Measurements from ENCODE around the gene PEX3. TPM values are rescaled to one million over a fixed set of nuclear protein-coding genes. Genes with fewer than 3 reads are reported as not detected.
A peak's percentile ranks its signal among the peaks of the same experiment; 100 is the strongest.

Gene PEX3
- total RNA-seq, 1 donor from 2014 or later: 15.1 TPM

- Mint-ChIP-seq H3K36me3 (ENCODE audit: insufficient read depth) (peaks cover 2% of the 10 kb centered on the region), H3K27me3 (peaks cover 19% of the 10 kb centered on the region), H3K27ac (peak overlapping the region; percentile 33), H3K4me1 (ENCODE audit: low read depth) (peaks cover 15% of the 10 kb centered on the region), H3K4me3 (ENCODE audit: low read depth) (peak overlapping the region; percentile 2), H3K9me3 (ENCODE audit: low read depth) (no peaks in the 10 kb centered on the region)
- peak; percentile 40 for TF ChIP-seq CTCF (IDR thresholded peaks at IDR 0.05; ENCODE audit: unreplicated experiment)
- no peak for DNase-seq (ENCODE audit: low spot score, unreplicated experiment)
Observed at GRCh38 chr6:143513410-143513809, 62.8 kb downstream of the PEX3 start.

- H3K27ac Mint-ChIP-seq: no peak overlapping the region
- H3K27me3 Mint-ChIP-seq: peaks cover 19% of the 10 kb centered on the region
Observed at GRCh38 chr6:143515061-143515760, 64.6 kb downstream of the PEX3 start.

GRCh38 chr6:143515766-143516355 is 65.3 kb downstream of the PEX3 start:
- Mint-ChIP-seq H3K4me3 (ENCODE audit: low read depth) (no peak overlapping the region), H3K27ac (no peak overlapping the region), H3K9me3 (ENCODE audit: low read depth) (peaks cover 4% of the 10 kb centered on the region), H3K36me3 (ENCODE audit: insufficient read depth) (no peaks in the 10 kb centered on the region), H3K27me3 (peaks cover 19% of the 10 kb centered on the region), H3K4me1 (ENCODE audit: low read depth) (peaks cover 5% of the 10 kb centered on the region)
- no peak for DNase-seq (ENCODE audit: low spot score, unreplicated experiment)
- no peak for TF ChIP-seq CTCF (IDR thresholded peaks at IDR 0.05; ENCODE audit: unreplicated experiment)

More at GRCh38 chr6:143515061-143515760, 64.6 kb downstream of the PEX3 start:
- no peak overlapping the region for H3K4me3 Mint-ChIP-seq (ENCODE audit: low read depth)
- H3K9me3 Mint-ChIP-seq (ENCODE audit: low read depth): peaks cover 4% of the 10 kb centered on the region
- no peak for TF ChIP-seq CTCF (IDR thresholded peaks at IDR 0.05; ENCODE audit: unreplicated experiment)
- no peaks in the 10 kb centered on the region for H3K36me3 Mint-ChIP-seq (ENCODE audit: insufficient read depth)
- H3K4me1 Mint-ChIP-seq (ENCODE audit: low read depth): peaks cover 9% of the 10 kb centered on the region
- DNase-seq (ENCODE audit: low spot score, unreplicated experiment): no peak

GRCh38 chr6:143516690-143517446 is 66.3 kb downstream of the PEX3 start:
- H3K27ac Mint-ChIP-seq: no peak overlapping the region
- no peak overlapping the region for H3K4me3 Mint-ChIP-seq (ENCODE audit: low read depth)
- no peaks in the 10 kb centered on the region for H3K36me3 Mint-ChIP-seq (ENCODE audit: insufficient read depth)
- TF ChIP-seq CTCF (IDR thresholded peaks at IDR 0.05; ENCODE audit: unreplicated experiment): no peak
- H3K27me3 Mint-ChIP-seq: peaks cover 19% of the 10 kb centered on the region
- peaks cover 4% of the 10 kb centered on the region for H3K9me3 Mint-ChIP-seq (ENCODE audit: low read depth)
- no peak for DNase-seq (ENCODE audit: low spot score, unreplicated experiment)
- H3K4me1 Mint-ChIP-seq (ENCODE audit: low read depth): peaks cover 8% of the 10 kb centered on the region

- no peak for TF ChIP-seq CTCF (IDR thresholded peaks at IDR 0.05; ENCODE audit: unreplicated experiment)
- H3K36me3 Mint-ChIP-seq (ENCODE audit: insufficient read depth): no peaks in the 10 kb centered on the region
- DNase-seq (ENCODE audit: low spot score, unreplicated experiment): no peak
- peaks cover 4% of the 10 kb centered on the region for H3K9me3 Mint-ChIP-seq (ENCODE audit: low read depth)
- peaks cover 19% of the 10 kb centered on the region for H3K27me3 Mint-ChIP-seq
- H3K27ac Mint-ChIP-seq: no peak overlapping the region
- no peak overlapping the region for H3K4me3 Mint-ChIP-seq (ENCODE audit: low read depth)
- peaks cover 12% of the 10 kb centered on the region for H3K4me1 Mint-ChIP-seq (ENCODE audit: low read depth)
Observed at GRCh38 chr6:143517447-143517773, 66.8 kb downstream of the PEX3 start.
